GM23248 (cell line): ENCODE measurements around the gene KCNMA1. TPM values are rescaled to one million over a fixed set of nuclear protein-coding genes. Genes with fewer than 3 reads are reported as not detected.
A peak's percentile ranks its signal among the peaks of the same experiment; 100 is the strongest.

Source experiments
- DNase-seq: peaks from one replicate; pipeline ENCODE4 v3.0.0-alpha.2; 2015
- H2AFZ ChIP-seq: fragments of 200-600 bp; sonication (generic); 2 replicates; pipeline ENCODE4 v1.6.1; 2016; ENCODE audit warnings: antibody characterized with exemption
- H3F3A ChIP-seq: fragments of 200-600 bp; sonication (generic); 2 replicates; pipeline ENCODE4 v1.6.1; 2016; ENCODE audit warnings: mild to moderate bottlenecking, antibody characterized with exemption, mixed run types; ENCODE audit not compliant: insufficient read depth
- H3K27ac ChIP-seq: fragments of 200-600 bp; sonication (generic); 2 replicates; pipeline ENCODE4 v1.5.1; 2016; ENCODE audit warnings: mild to moderate bottlenecking
- H3K27me3 ChIP-seq: fragments of 200-600 bp; sonication (generic); replicated peaks from 2 replicates; pipeline ENCODE4 v1.6.1; 2016; ENCODE audit warnings: mild to moderate bottlenecking; ENCODE audit not compliant: insufficient read depth
- H3K36me3 ChIP-seq: fragments of 200-600 bp; sonication (generic); 2 replicates; pipeline ENCODE4 v1.6.1; 2016; ENCODE audit warnings: low read depth, mild to moderate bottlenecking
- H3K4me1 ChIP-seq: fragments of 200-600 bp; sonication (generic); 2 replicates; pipeline ENCODE4 v1.6.1; 2016; ENCODE audit warnings: mild to moderate bottlenecking; ENCODE audit not compliant: insufficient read depth
- H3K4me2 ChIP-seq: fragments of 200-600 bp; sonication (generic); one replicate; pipeline ENCODE4 v1.6.1; 2016; ENCODE audit warnings: mild to moderate bottlenecking; ENCODE audit not compliant: unreplicated experiment
- H3K4me3 ChIP-seq: fragments of 200-600 bp; sonication (generic); 2 replicates; pipeline ENCODE4 v1.5.1; 2016; ENCODE audit warnings: mild to moderate bottlenecking
- H3K79me2 ChIP-seq: fragments of 200-600 bp; sonication (generic); 2 replicates; pipeline ENCODE4 v1.6.1; 2016; ENCODE audit warnings: mild to moderate bottlenecking; ENCODE audit not compliant: insufficient read depth
- H3K9ac ChIP-seq: fragments of 200-600 bp; sonication (generic); 2 replicates; pipeline ENCODE4 v1.6.1; 2016; ENCODE audit warnings: mild to moderate bottlenecking
- H3K9me2 ChIP-seq: fragments of 200-600 bp; sonication (generic); 2 replicates; pipeline ENCODE4 v1.6.1; 2016; ENCODE audit warnings: mixed run types, mild to moderate bottlenecking, moderate library complexity; ENCODE audit not compliant: insufficient read depth
- H3K9me3 ChIP-seq: fragments of 200-600 bp; sonication (generic); one replicate; pipeline ENCODE4 v1.6.1; 2017; ENCODE audit warnings: low read depth
- H4K20me1 ChIP-seq: fragments of 200-600 bp; sonication (generic); 2 replicates; pipeline ENCODE4 v1.6.0; 2016; ENCODE audit not compliant: insufficient read depth
- EZH2 ChIP-seq: fragments of 200-600 bp; sonication (generic); IDR thresholded peaks from 2 replicates; pipeline ENCODE4 v1.6.1; 2018; ENCODE audit warnings: antibody characterized with exemption, mild to moderate bottlenecking; ENCODE audit not compliant: insufficient read depth, poor library complexity, severe bottlenecking
- EZH2phosphoT487 ChIP-seq: fragments of 200-600 bp; sonication (generic); IDR thresholded peaks from 2 replicates; pipeline ENCODE4 v1.6.1; 2018; ENCODE audit warnings: antibody characterized with exemption, moderate library complexity, mild to moderate bottlenecking, low read depth; ENCODE audit not compliant: insufficient read depth
- WGBS, 2 experiments: methylation state at CpG; one replicate each; pipeline ENCODE4 v1.1.6; 2015 to 2017; ENCODE audit warnings: low lambda C conversion rate in 2 of 2, low coverage in 1 of 2; ENCODE audit errors: missing lambda C conversion rate in 2 of 2; 5-methylcytosine and 5-hydroxymethylcytosine counted together
- in situ Hi-C: fragments of 300-500 bp; cut with MboI; formaldehyde crosslinking; loops from 2 replicates; pipeline ENCODE4 v1.15.0; 2020
- polyA plus RNA-seq: library from polyadenylated mRNA; unstranded; fragments of >200 nt; fragmentation: Nextera tagmentation; extraction: Ambion mirVana; gene quantifications from 2 replicates; pipeline ENCODE4 v1.2.1, GENCODE V29; 2016
- total RNA-seq: library from RNA; depleted of rRNA; stranded (reverse); fragments of >200 nt; shearing (Covaris generic); gene quantifications from 2 replicates; pipeline ENCODE4 v1.2.3, GENCODE V29; 2014

Gene KCNMA1
- total and polyA plus RNA-seq, 2 experiments from 2014 or later, result 14.2 to 25.1 TPM

- DNase-seq, result no peak
- H2AFZ ChIP-seq, result no peak overlapping the region
- H3K4me3 ChIP-seq, result no peak overlapping the region
- H3K4me2 ChIP-seq, result no peak overlapping the region
- 57 to 58% methylated on average over 5 to 7 of the region's 7 CpGs for WGBS, 2 experiments
- in situ Hi-C loops, result no loop called here
- H3K9ac ChIP-seq, result no peak overlapping the region
- no peaks in the 10 kb centered on the region for H3K27me3 ChIP-seq
- H3K9me3 ChIP-seq, result no peaks in the 10 kb centered on the region
- no peaks in the 10 kb centered on the region for H4K20me1 ChIP-seq
- no peaks in the 10 kb centered on the region for H3K79me2 ChIP-seq
- H3F3A ChIP-seq, result peaks cover 33% of the 10 kb centered on the region
- no peak overlapping the region for H3K27ac ChIP-seq
- peaks cover 2% of the 10 kb centered on the region; the same call in 1 of the 2 replicates for H3K9me2 ChIP-seq
- H3K36me3 ChIP-seq, result no peaks in the 10 kb centered on the region
- peaks cover 50% of the 10 kb centered on the region for H3K4me1 ChIP-seq
- no peak for TF ChIP-seq EZH2
- no peak for TF ChIP-seq EZH2phosphoT487
Observed at GRCh38 chr10:77296534-77297392, 340.8 kb downstream of the KCNMA1 start.

DNA sequence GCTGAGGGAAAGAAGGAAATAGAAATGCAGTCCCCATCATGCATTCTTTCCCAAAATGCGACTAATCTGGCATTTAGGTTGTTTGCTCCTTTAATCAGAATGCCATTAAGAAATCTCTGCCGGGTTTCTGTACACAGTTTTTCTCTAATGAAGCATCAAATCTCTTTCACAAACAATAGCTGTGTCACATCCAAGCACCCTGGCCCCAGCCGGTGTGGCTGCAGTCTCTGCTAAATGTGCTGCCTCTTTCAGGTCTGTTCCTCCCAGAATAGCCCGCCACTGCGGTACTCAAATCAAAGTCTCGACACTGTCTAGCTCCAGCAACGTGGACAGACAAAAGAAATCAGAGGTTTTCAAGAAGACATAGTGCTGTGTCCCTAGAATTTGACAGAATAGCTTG, 343.8 kb downstream of the KCNMA1 start:
- Histone ChIP-seq H3K27me3 (no peaks in the 10 kb centered on the region), H3K36me3 (no peaks in the 10 kb centered on the region), H3K4me2 (no peak overlapping the region), H3K9me3 (no peaks in the 10 kb centered on the region), H4K20me1 (no peaks in the 10 kb centered on the region), H3K79me2 (no peaks in the 10 kb centered on the region), H3K9ac (no peak overlapping the region), H3K4me3 (no peak overlapping the region), H3K4me1 (peaks cover 67% of the 10 kb centered on the region), H2AFZ (no peak overlapping the region; the same call in 1 of the 2 replicates), H3K9me2 (no peaks in the 10 kb centered on the region; the same call in 1 of the 2 replicates), H3F3A (peaks cover 36% of the 10 kb centered on the region), H3K27ac (no peak overlapping the region)
- in situ Hi-C loops, result no loop called here
- no peak for DNase-seq
- 81 to 83% methylated on average over 7 of the region's 7 CpGs for whole genome bisulfite sequencing, 2 experiments
- no peak for TF ChIP-seq EZH2
- TF ChIP-seq EZH2phosphoT487, result no peak

- Histone ChIP-seq H3K9ac (no peak overlapping the region), H3K36me3 (no peaks in the 10 kb centered on the region), H3K4me2 (no peak overlapping the region), H3K9me2 (no peaks in the 10 kb centered on the region; the same call in 1 of the 2 replicates), H3F3A (peaks cover 36% of the 10 kb centered on the region), H2AFZ (no peak overlapping the region; the same call in 1 of the 2 replicates), H3K4me3 (no peak overlapping the region), H3K9me3 (no peaks in the 10 kb centered on the region), H3K4me1 (peaks cover 67% of the 10 kb centered on the region), H3K27ac (no peak overlapping the region), H3K27me3 (no peaks in the 10 kb centered on the region), H4K20me1 (no peaks in the 10 kb centered on the region), H3K79me2 (no peaks in the 10 kb centered on the region)
- in situ Hi-C loops, result no loop called here
- 74 to 80% methylated on average over 2 of the region's 2 CpGs for WGBS, 2 experiments
- TF ChIP-seq EZH2phosphoT487, result no peak
- no peak for TF ChIP-seq EZH2
- no peak for DNase-seq
Observed at GRCh38 chr10:77293347-77293746, 344.3 kb downstream of the KCNMA1 start.

GRCh38 chr10:77291596-77292505, 345.8 kb downstream of the KCNMA1 start:
- Histone ChIP-seq H3K4me1 (peaks cover 63% of the 10 kb centered on the region), H4K20me1 (no peaks in the 10 kb centered on the region), H3K27me3 (no peaks in the 10 kb centered on the region), H3K9ac (0 out of 2 replicates have a peak overlapping the region, but pooled peaks have one; percentile 34), H3K4me3 (no peak overlapping the region), H3K9me3 (no peaks in the 10 kb centered on the region), H3K79me2 (no peaks in the 10 kb centered on the region), H3K27ac (peak overlapping the region; percentile 82), H2AFZ (no peak overlapping the region), H3F3A (peaks cover 36% of the 10 kb centered on the region), H3K36me3 (no peaks in the 10 kb centered on the region), H3K9me2 (no peaks in the 10 kb centered on the region), H3K4me2 (peak overlapping the region; percentile 53)
- TF ChIP-seq EZH2phosphoT487 (no peak), EZH2 (no peak)
- peak; percentile 62 for DNase-seq
- 74 to 79% methylated on average over 10 of the region's 10 CpGs for WGBS, 2 experiments
- in situ Hi-C loops, result no loop called here
